ENCODE data around the gene FAIM2. TPM values are rescaled to one million over a fixed set of nuclear protein-coding genes. Genes with fewer than 3 reads are reported as not detected.

FAIM2 gene
- total RNA-seq, 1 donor from 2014 or later, result 0.18 TPM

GRCh38 chr12:49882851-49883464 lies 20.7 kb downstream of the FAIM2 start:
- no peaks in the 10 kb centered on the region for H3K79me2 ChIP-seq (ENCODE audit: insufficient read depth, low read length)
- H2AFZ ChIP-seq (ENCODE audit: low read depth, low read length), result no peak overlapping the region
- no peak overlapping the region for H3K4me3 ChIP-seq (ENCODE audit: insufficient read depth, low read depth, low read length)
- no peaks in the 10 kb centered on the region for H3K36me3 ChIP-seq (ENCODE audit: insufficient read depth, low read length)
- no peaks in the 10 kb centered on the region for H4K20me1 ChIP-seq (ENCODE audit: insufficient read depth, low read length)
- Mint-ChIP-seq H3K4me1 (ENCODE audit: low read depth, unreplicated experiment) (peaks cover 10% of the 10 kb centered on the region), H3K36me3 (ENCODE audit: low read depth, unreplicated experiment) (no peaks in the 10 kb centered on the region), H3K27me3 (ENCODE audit: low read depth, unreplicated experiment) (peaks cover 38% of the 10 kb centered on the region), H3K4me3 (ENCODE audit: unreplicated experiment) (no peak overlapping the region), H3K9me3 (ENCODE audit: unreplicated experiment) (peaks cover 2% of the 10 kb centered on the region), H3K27ac (ENCODE audit: unreplicated experiment) (no peak overlapping the region)
- no peak for TF ChIP-seq CTCF (IDR thresholded peaks at IDR 0.05; ENCODE audit: insufficient read depth, low read depth, low read length)
- no peak for TF ChIP-seq EZH2 (IDR thresholded peaks at IDR 0.05; ENCODE audit: insufficient read depth, low read length)
- H3K4me1 ChIP-seq (ENCODE audit: insufficient read depth, low read length), result no peaks in the 10 kb centered on the region
- no peak overlapping the region for H3K9ac ChIP-seq (ENCODE audit: low read length)
- H3K4me2 ChIP-seq (ENCODE audit: low read length), result no peak overlapping the region
- peaks cover 17% of the 10 kb centered on the region for H3K27me3 ChIP-seq (ENCODE audit: insufficient read depth, low read length)
- FAIRE-seq, result no peak
- H3K27ac ChIP-seq (ENCODE audit: low read depth, low read length), result no peak overlapping the region
- no peaks in the 10 kb centered on the region for H3K9me3 ChIP-seq (ENCODE audit: insufficient read depth, low read depth, low read length)
- DNase-seq (ENCODE audit: low read depth), result no peak

GRCh38 chr12:49882248-49882850 lies 21.4 kb downstream of the FAIM2 start:
- Mint-ChIP-seq H3K27ac (ENCODE audit: unreplicated experiment) (no peak overlapping the region), H3K9me3 (ENCODE audit: unreplicated experiment) (peaks cover 2% of the 10 kb centered on the region), H3K4me1 (ENCODE audit: low read depth, unreplicated experiment) (peaks cover 10% of the 10 kb centered on the region), H3K4me3 (ENCODE audit: unreplicated experiment) (no peak overlapping the region), H3K27me3 (ENCODE audit: low read depth, unreplicated experiment) (peaks cover 34% of the 10 kb centered on the region), H3K36me3 (ENCODE audit: low read depth, unreplicated experiment) (no peaks in the 10 kb centered on the region)
- DNase-seq (ENCODE audit: low read depth) (no peak), FAIRE-seq (no peak)
- H3K36me3 ChIP-seq (ENCODE audit: insufficient read depth, low read length), result no peaks in the 10 kb centered on the region
- H3K4me2 ChIP-seq (ENCODE audit: low read length), result no peak overlapping the region
- H3K4me1 ChIP-seq (ENCODE audit: insufficient read depth, low read length), result no peaks in the 10 kb centered on the region
- no peaks in the 10 kb centered on the region for H3K79me2 ChIP-seq (ENCODE audit: insufficient read depth, low read length)
- no peaks in the 10 kb centered on the region for H4K20me1 ChIP-seq (ENCODE audit: insufficient read depth, low read length)
- no peak overlapping the region for H3K4me3 ChIP-seq (ENCODE audit: insufficient read depth, low read depth, low read length)
- peaks cover 17% of the 10 kb centered on the region for H3K27me3 ChIP-seq (ENCODE audit: insufficient read depth, low read length)
- H3K9me3 ChIP-seq (ENCODE audit: insufficient read depth, low read depth, low read length), result no peaks in the 10 kb centered on the region
- no peak overlapping the region for H3K27ac ChIP-seq (ENCODE audit: low read depth, low read length)
- no peak overlapping the region for H2AFZ ChIP-seq (ENCODE audit: low read depth, low read length)
- TF ChIP-seq EZH2 (IDR thresholded peaks at IDR 0.05; ENCODE audit: insufficient read depth, low read length) (no peak), CTCF (IDR thresholded peaks at IDR 0.05; ENCODE audit: insufficient read depth, low read depth, low read length) (no peak)
- no peak overlapping the region for H3K9ac ChIP-seq (ENCODE audit: low read length)
